Femur (tissue), 1 donor: ENCODE results near the gene ZBTB32.
A peak's percentile ranks its signal among the peaks of the same experiment; 100 is the strongest.

Experiments
- DNase-seq: peaks from one replicate; pipeline ENCODE4 v3.0.0-alpha.2; 2017

ZBTB32 gene

DNA sequence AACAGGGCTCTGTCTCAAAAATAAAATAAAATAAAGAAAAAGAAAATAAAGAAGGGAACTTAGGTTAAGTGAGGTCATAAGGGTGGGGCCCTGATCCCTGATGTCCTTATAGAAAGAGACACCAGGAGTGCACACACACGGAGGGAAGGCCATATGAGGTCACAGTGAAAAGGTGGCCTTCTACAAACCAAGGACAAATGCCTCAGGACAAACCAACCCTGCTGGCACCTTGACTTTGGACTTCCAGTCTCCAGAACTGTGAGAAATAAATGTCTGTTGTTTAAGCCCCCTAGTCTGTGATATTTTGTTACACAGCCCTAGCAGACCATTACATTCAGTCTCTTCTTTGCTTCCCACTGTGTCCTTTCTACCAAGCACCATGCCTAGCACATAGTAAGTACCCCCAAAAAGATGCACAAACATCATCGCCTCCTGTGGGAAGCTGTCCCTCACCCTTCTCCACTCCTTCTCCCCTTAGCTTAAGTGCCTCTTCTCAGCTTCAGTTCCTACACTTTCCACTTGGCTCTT is 8.4 kb upstream of the ZBTB32 start:
- DNase-seq, result no peak

DNA sequence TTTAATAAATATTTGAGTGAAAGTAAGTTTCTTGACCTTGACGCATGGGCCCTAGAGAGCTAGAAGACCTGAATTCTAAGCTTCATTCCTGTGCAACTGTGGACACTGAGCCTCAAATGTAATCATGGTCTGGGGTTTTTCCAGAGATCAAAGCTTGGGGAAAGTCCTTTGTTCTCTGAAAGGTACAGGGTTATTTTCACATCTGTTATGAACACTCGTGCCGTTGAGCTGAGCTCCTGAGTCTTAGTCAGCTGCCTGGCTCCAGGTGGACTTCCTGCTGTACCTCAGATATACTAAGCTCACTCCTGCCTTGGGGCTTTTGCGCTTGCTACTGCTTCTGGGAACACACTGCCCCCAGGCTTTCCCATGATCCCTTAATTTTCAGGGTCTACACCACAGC is 7.5 kb upstream of the ZBTB32 start:
- no peak for DNase-seq

DNA sequence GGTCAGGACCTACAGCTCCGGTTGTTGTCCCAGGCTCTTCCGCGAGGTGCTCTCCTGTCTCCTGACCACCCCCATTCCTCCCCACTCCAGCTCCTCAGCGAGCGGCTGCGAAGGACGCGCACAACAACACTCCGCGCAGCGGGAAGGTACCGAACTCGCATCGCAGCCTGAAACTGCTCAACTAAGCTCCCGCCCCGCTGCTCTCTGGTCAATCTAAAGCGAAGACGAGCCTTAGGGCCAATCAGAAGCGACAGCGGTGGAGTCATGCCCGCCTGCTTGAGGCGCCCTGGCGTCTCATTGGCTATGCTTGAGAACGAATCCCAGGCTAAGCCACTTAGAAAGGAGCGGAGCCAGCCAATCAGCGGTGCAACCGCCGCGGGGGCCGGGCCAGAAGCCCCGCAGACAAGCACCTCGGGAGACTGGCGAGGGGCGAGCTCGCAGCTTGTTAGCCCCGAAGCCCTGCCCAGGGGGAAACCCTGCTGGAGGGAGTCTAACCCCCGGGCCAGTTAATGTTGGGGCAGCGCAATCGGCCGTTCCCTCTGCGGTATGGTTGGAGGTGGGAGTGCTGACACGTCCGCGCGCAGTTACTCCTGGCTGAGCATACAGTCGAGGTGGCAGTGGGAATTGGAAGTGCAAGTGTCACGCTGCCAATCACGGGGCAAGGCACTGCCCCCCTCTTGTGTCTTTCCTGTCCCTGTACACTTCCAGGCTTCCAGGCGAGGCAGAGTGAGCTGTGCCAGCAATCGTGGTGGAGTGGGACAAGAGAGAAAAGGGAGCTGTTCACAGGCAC is 1.9 kb upstream of the ZBTB32 start:
- DNase-seq, result peak; percentile 97

DNA sequence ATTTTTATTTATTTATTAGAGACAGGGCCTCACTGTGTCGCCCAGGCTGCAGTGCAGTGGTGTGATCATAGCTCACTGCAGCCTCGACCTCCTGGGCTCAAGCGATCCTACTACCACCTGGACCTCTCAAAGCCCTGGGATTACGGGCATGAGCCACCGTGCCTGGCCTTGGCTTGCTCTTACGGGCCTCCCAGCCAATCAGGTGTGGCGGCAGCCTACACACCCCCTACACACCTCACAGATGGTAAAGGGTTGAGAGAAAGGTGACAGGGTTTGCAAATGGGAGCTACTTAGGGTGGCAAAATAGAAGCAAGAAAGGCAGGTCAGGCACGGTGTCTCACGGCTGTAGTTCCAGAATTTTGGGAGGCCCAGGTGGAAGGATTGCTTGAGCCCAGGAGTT is 1.0 kb upstream of the ZBTB32 start:
- DNase-seq, result no peak

DNA sequence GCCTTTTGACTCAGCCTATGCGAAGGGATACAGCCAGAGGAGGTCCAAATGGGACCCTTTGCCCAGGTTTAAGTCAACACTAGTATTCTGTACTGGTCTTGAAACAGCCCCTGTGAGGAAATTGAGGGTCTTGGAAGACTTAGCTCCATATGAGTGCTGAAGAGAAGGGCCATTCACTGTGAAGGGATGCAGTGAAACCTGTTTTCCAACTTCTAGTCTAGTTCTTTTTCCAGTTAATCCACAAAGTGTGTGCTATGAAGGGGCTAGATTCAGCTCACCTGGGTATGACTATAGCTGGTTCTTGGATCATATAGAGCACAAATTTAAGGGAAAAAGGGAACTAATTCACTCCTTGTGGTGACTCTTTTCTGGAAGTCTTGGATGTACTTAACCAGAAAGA is 4.0 kb downstream of the ZBTB32 start:
- no peak for DNase-seq

DNA sequence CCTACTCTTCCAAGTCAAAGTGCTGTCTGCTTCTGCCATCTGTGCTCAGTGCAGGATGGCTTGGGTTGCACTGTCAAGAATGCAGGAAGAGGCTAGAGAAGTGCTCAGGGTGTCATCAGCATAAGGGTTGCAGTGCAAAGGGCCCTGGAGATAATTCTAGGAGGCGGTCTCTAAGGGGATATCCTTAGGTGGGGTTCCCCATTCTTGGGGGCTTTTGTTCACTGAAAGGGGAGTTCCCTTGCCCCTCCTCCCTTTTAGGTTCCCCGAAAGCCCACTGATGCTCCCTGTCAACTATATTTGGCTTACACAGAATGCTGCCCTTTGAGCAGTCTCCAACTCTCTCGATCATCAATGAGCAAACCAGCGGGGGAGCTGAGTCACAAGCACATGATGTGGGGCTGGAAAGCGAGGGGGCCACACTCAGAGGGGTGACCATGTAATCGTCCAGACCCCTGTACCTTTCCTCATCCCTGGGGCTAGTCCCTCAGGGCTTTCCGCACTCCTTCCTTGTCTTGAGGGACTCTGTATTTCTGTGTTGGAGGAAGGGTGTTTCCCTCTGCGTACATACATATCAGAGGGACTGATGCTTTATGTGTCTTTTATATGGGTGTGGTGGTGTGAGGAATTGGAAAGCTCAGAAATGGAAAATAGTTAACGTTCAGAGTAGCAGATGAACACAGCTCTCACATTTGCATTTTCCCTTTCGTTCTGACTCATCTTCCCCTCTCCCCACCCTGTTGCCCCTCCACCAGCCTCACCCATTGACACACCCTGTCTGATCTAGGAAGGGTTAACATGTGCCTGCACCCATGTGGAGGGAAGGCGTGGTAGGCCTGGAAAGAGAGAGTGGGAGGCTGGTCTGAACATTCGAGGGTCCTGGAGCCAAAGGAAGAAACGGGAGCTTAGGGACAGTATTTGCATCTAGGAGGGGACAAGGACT is 6.7 kb downstream of the ZBTB32 start:
- no peak for DNase-seq

DNA sequence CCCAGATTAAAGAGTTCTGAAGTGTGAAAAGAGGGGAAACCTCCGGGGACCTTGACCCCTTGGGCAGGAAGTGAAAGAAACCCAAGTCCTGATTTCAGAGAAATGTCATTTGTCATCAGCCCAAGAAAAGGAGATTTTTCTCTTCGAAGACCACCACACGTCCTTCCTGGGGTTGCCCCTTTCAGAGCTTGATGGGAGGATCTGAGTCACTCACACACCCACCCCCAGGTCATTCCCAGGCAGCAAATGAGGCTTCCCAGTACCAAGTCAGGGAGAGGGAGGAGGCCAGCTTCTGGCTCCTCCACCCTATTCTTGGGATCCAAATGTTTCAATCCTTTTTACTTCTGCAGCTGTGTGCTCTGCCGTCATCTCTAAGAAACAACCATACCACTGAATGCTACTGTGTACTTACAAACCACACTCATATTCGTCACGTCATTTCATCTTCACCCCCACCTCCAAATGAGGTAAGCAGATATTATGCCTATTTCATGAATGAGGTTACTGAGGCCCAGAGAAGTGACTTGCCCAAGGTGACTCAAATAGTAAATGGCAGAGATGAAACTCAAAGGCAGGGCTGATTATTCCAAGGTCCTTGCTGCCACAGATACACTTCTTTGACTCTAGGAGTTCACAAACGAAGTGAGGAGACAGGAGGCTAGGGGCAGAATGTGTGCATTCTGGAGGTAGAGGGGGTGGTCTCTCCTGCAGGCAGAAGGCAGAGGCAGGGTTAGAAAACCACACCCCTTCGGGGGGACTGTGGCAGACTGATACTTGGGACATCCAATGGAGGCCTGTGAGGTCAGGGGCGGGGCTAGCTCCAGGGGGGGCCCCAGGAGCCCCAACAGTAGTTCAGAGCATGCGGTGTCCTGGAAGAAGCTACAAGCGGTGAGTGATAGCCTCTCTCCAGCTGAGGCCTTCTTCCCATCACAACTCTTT is 8.5 kb downstream of the ZBTB32 start:
- DNase-seq, result no peak

DNA sequence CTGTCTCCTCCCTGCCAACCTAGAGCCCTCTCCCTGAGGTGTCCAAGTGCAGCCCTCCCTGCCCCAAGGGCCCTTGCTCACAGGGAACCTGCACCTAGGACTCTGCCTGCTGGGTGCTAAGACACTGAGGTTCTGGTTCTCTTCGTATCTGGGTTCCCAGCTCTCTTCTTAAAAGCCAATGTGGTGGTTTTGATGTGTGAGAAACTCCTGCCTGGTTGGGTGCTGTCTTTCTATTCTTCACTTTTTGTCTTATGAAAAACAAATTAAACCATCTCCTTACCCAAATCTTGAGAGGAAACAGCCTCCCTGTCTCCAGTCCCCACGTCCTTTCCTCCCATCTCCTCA is 9.1 kb downstream of the ZBTB32 start:
- DNase-seq, result no peak

DNA sequence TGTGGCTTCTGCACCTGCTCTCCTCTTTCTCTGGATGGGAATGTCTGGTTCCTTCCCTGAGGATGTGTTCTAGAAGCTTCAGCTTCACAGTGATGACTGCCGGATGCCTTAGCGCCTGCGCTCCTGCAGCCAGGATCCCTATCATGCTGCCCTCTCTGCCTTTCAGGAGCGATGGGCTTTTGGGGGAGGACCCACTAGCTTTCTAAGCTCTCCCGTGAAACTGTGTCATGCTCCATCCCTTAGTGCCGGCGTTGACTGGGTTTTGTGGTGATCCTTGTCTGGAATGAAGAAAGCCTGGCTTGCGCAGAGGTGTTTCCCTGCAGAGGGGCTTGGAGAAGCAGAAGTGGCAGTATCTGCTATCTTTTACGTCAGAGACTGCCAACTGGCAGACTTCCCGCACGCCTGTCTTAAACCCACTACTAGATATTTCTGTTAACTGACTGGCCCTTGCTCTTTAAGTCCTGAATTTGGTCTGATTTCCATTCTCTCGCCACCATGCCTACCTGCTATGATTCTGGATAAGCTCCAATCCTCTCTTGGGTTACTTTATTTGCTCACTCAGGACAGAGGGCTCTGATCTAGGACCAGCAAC is 9.6 kb downstream of the ZBTB32 start:
- DNase-seq, result no peak

DNA sequence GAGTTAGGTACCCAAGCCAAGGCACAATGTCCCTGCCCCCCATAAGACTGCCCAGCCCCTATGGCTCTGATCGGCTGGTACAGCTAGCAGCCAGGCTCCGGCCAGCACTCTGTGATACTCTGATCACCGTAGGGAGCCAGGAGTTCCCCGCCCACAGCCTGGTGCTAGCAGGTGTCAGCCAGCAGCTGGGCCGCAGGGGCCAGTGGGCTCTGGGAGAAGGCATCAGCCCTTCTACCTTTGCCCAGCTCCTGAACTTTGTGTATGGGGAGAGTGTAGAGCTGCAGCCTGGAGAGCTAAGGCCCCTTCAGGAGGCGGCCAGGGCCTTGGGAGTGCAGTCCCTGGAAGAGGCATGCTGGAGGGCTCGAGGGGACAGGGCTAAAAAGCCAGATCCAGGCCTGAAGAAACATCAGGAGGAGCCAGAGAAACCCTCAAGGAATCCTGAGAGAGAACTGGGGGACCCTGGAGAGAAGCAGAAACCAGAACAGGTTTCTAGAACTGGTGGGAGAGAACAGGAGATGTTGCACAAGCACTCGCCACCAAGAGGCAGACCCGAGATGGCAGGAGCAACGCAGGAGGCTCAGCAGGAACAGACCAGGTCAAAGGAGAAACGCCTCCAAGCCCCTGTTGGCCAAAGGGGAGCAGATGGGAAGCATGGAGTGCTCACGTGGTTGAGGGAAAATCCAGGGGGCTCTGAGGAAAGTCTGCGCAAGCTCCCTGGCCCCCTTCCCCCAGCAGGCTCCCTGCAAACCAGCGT is 10.4 kb downstream of the ZBTB32 start:
- no peak for DNase-seq

DNA sequence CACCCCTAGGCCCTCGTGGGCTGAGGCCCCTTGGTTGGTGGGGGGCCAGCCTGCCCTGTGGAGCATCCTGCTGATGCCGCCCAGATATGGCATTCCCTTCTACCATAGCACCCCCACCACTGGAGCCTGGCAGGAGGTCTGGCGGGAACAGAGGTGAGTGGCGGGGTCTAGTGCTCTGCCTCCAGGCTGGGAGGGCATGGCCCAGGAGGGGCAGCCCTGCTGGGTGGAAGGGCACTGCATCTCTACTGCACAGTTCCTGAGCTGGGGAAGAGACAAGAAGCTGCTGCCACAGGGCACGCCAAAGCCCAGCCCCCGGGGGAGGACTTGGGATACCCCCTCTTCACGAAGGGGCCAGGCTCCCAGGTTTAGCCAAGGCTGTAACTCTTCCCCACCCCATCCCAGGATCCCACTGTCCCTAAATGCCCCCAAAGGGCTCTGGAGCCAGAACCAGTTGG is 11.0 kb downstream of the ZBTB32 start:
- no peak for DNase-seq

DNA sequence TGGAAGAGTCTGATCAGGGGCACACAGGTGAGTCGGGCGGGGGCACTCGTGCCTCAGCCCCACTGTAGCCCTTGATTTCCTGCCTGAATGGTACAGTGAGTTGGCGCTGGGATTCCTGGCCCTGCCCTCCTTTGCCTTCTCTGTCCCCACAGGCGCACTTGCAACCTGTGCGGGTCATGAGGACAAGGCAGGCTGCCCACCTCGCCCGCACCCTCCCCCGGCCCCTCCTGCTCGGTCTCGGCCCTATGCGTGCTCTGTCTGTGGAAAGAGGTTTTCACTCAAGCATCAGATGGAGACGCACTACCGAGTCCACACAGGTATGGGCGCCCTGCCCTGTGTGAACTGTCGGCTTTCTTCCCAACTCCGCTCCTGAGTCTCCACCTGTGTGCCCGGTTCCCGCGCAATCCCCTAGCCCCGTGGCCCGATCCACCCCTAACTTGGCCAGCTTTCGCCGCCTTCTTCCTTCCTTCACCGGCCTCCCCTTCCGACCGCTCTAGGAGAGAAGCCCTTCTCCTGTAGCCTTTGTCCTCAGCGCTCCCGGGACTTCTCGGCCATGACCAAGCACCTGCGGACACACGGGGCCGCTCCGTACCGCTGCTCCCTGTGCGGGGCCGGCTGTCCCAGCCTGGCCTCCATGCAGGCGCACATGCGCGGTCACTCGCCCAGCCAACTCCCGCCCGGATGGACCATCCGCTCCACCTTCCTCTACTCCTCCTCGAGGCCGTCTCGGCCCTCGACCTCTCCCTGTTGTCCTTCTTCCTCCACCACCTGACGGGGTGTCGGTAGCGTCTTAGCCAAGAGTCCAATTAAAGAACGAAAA is 11.8 kb downstream of the ZBTB32 start:
- DNase-seq, result no peak

DNA sequence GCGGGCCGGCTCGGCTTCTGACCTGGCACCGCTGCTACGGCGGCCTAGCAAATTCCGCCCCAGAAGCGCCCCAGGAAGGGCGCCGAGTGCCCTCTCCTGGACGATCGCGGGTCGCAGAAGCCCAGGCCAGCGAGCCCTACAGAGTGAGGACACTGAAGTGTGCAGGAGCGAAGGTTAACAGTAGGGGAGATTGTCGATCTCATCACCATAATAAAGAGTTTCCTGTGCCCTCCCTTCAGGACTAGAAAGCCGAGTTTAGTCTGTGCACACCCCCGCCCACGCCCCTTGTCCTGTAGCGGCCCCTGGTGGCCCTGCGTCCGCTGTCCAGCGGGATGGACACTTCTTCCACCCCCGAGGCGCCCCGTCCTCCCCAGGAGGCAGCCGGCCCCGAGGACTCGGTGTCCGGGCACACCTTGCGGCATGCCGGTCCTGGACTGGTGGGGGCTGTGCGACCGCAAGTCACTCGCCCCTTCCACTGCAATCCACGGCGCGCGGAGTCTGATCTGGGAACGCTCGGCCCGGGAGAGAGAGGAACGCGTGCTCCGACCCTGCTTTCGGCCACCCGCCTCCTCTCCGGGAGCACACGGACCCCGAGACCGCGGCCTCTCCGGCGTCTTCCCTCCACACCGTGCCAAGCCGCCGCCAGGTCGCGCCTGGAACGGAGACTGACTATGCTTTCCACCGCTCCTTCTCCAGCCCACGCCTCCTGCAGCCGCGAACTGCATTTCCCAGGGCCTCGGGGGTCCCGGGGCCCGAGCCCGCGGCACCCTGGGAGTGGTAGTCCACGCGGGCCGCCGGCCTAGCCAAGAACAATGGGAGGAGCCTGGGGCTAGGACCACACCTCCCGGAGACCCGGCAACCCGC is 12.7 kb downstream of the ZBTB32 start:
- DNase-seq, result peak; percentile 91

DNA sequence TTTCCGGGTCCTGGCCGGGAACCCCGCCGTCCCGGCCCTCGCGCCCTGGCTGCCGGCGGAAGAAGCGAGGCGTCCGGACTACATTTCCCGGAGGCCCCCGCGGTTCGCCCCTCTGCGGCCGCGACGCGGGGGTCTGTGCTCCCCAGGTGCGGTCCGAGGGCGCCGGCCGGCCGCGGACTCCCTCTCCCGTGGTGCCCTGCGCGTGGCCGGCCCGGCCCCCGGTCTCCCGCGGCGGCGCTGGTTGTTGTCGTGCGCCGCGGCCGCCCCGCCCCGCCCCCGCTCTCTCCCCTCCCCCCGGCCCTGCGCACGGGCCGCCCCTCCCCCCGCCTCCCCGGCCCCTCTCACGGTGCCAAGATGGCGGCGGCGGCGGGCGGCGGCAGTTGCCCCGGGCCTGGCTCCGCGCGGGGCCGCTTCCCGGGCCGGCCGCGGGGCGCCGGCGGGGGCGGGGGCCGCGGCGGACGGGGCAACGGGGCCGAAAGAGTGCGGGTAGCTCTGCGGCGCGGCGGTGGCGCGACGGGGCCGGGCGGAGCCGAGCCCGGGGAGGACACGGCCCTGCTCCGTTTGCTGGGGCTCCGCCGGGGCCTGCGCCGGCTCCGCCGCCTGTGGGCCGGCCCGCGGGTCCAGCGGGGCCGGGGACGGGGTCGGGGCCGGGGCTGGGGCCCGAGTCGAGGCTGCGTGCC is 13.4 kb downstream of the ZBTB32 start, which contains the start of gene KMT2B:
Gene KMT2B, plus strand, starts transcription at position 339 of the 680 bp plus-strand sequence. Its CDS starts 16 bp downstream, at position 355.
- peak; percentile 97 for DNase-seq

DNA sequence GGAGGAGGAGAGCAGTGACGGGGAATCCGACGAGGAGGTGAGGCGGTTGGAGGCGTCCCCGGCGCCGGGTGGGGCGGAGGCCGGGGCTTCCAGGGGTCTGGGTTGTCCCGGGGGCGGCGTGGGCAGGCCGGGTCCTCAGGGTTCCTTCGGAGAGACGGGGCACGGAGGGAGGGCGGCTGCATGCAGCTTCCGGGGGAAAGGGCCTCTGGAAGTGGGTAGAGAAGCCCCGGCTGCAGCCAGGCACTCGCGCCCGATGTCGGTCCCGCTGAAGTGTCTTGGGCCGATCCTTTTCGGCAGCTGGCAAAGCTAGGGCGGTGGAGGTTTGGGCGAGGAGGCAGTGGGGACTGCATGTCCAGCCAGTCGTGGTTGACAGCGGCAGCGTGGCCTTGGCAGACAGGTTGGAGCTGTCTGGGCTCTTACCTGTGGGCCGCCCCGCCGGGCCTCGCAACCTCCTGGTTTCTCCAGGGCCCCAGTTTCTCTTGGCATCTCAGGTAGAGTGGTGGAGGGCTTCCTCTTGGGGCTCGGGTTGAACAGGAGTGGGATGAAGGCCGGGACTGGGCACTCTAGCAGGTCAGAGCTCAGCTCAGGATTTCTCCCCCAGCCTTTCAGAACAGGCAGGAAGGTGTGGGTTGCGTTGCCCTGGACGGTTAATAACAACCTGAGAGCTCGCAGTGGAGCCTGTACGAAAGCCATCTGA is 14.1 kb downstream of the ZBTB32 start:
- no peak for DNase-seq

DNA sequence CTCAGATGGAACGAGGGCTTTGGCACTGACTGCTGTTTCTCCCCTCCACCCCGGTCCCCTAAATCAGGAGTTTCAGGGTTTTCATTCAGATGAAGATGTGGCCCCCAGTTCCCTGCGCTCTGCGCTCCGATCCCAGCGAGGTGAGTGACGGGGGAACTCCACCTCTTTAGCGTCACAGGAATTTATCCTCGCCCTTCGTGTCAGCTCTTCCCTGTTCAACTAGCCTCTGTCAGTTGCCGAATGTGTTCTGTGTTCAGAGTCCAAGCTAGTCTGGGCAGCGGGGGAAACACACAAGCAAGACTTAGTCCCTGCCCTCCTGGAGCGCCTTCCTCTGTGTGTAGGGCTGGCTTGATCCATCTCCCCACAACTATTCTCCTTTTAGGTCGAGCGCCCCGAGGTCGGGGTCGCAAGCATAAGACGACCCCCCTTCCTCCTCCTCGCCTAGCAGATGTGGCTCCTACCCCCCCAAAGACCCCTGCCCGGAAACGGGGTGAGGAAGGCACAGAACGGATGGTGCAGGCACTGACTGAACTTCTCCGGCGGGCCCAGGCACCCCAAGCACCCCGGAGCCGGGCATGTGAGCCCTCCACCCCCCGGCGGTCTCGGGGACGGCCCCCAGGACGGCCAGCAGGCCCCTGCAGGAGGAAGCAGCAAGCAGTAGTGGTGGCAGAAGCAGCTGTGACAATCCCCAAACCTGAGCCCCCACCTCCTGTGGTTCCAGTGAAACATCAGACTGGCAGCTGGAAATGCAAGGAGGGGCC is 15.2 kb downstream of the ZBTB32 start:
- DNase-seq, result no peak

DNA sequence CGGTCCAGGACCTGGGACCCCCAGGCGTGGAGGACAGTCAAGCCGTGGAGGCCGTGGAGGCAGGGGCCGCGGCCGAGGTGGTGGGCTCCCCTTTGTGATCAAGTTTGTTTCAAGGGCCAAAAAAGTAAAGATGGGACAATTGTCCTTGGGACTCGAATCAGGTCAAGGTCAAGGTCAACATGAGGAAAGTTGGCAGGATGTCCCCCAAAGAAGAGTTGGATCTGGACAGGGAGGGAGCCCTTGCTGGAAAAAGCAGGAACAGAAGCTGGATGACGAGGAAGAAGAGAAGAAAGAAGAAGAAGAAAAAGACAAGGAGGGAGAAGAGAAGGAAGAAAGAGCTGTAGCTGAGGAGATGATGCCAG is 15.8 kb downstream of the ZBTB32 start:
- DNase-seq, result no peak
